GM12872 (cell line): ENCODE data around the gene IFNA10.
"Not testable (repeated sequence)": the region's sequence is repeated elsewhere in the genome, so short reads cannot be mapped to it uniquely, and the experiment has no call there.

Experiments
- CTCF ChIP-seq: IDR thresholded peaks from 3 replicates; pipeline ENCODE4 v1.5.1; 2011; ENCODE audit warnings: low read depth, mild to moderate bottlenecking, low read length, moderate library complexity; ENCODE audit not compliant: insufficient read depth

IFNA10 gene

GRCh38 chr9:21205204-21205603 is 1.7 kb downstream of the IFNA10 start:
- no peak for TF ChIP-seq CTCF

- TF ChIP-seq CTCF: not testable (repeated sequence)
Measured at GRCh38 chr9:21202105-21202504, 4.8 kb downstream of the IFNA10 start, which contains the start of gene IFNA7. Gene IFNA7, minus strand, starts transcription at chr9:21202205. Its CDS starts 40 bp downstream, at chr9:21202165.

- peak; percentile 68 for TF ChIP-seq CTCF
Measured at GRCh38 chr9:21194867-21195776, 11.8 kb downstream of the IFNA10 start.

- not testable (repeated sequence) for TF ChIP-seq CTCF
Measured at GRCh38 chr9:21187487-21187886, 19.5 kb downstream of the IFNA10 start, which contains the start of gene IFNA4. Gene IFNA4, minus strand, starts transcription at chr9:21187587. Its CDS starts 56 bp downstream, at chr9:21187531.

- peak; percentile 70 for TF ChIP-seq CTCF
Measured at GRCh38 chr9:21182810-21183736, 23.9 kb downstream of the IFNA10 start.

- no peak for TF ChIP-seq CTCF
Measured at GRCh38 chr9:21174671-21175070, 32.3 kb downstream of the IFNA10 start.

- no peak for TF ChIP-seq CTCF
Measured at GRCh38 chr9:21172156-21172555, 34.8 kb downstream of the IFNA10 start.
